Fibroblast of upper back skin (primary cell): ENCODE data around the gene PAN2.
A peak's percentile ranks its signal among the peaks of the same experiment; 100 is the strongest.
"Not testable (repeated sequence)": the region's sequence is repeated elsewhere in the genome, so short reads cannot be mapped to it uniquely, and the experiment has no call there.

Experiments used
- DNase-seq: peaks from one replicate; pipeline ENCODE4 v3.0.0-alpha.2; 2013

Gene PAN2

GRCh38 chr12:56333679-56334489, at the start of gene PAN2:
PAN2 (minus strand) TSS chr12:56334000; CDS start chr12:56333094, 906 bp downstream.
- peak; percentile 99 for DNase-seq

DNA sequence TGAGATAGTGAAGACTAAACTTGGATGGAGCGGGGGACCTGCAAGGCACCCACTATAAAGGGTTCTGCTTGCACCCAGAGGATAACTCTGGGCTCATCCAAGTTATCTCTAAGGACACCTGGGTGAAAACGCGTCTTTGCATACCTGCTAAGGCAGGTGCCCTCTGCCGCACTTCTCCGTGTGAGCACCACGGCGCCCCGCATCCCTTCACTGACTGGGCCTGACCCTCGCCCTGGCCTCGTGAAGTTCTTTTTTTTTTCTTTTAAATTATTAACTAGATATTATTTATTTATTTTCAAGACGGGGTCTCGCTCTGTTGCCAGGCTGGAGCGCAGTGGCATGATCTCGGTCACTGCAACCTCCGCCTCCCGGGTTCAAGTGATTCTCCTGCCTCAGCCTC, 48.8 kb upstream of the PAN2 start:
- DNase-seq, result no peak

GRCh38 chr12:56377989-56378316, 44.2 kb upstream of the PAN2 start:
- no peak for DNase-seq

GRCh38 chr12:56377310-56377988, 43.6 kb upstream of the PAN2 start:
- DNase-seq, result peak; percentile 19

GRCh38 chr12:56375598-56376434, 42.0 kb upstream of the PAN2 start:
- no peak for DNase-seq

- no peak for DNase-seq
Measured at GRCh38 chr12:56374726-56375597, 41.2 kb upstream of the PAN2 start.

DNA sequence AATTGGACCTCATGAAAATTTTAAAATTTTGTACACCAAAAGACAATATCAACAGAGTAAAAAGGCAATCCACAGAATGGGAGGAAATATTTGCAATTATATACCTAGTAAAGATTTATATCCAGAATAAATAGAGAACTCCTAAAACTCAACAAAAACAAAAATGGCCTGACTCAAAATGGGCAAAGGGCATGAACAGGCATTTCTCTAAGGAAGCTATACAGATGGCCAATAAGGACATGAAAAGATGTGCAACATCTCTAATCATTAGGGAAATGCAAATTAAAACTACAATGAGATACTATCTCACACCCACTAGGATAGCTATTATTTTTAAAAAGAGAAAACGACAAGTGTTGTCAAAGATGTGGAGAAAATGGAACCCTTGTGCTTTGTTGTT, 39.7 kb upstream of the PAN2 start:
- no peak for DNase-seq

DNA sequence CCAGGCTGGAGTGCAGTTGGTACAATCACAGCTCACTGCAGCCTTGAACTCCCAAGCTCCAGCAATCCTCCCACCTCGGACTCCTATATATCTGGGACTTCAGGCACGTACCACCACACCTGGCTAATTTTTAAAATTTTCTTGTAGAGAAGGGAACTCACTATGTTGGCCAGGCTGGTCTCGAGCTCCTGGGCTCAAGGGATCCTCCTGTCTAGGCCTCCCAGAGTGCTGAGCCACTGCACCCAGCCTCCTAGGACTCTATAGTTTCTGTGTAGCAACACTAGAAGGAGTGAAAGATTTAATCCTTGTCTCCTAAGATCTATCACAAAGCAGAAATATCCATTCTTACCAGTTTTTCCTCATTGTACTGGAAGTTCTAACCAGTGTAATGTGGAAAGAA, 33.1 kb upstream of the PAN2 start:
- no peak for DNase-seq

DNA sequence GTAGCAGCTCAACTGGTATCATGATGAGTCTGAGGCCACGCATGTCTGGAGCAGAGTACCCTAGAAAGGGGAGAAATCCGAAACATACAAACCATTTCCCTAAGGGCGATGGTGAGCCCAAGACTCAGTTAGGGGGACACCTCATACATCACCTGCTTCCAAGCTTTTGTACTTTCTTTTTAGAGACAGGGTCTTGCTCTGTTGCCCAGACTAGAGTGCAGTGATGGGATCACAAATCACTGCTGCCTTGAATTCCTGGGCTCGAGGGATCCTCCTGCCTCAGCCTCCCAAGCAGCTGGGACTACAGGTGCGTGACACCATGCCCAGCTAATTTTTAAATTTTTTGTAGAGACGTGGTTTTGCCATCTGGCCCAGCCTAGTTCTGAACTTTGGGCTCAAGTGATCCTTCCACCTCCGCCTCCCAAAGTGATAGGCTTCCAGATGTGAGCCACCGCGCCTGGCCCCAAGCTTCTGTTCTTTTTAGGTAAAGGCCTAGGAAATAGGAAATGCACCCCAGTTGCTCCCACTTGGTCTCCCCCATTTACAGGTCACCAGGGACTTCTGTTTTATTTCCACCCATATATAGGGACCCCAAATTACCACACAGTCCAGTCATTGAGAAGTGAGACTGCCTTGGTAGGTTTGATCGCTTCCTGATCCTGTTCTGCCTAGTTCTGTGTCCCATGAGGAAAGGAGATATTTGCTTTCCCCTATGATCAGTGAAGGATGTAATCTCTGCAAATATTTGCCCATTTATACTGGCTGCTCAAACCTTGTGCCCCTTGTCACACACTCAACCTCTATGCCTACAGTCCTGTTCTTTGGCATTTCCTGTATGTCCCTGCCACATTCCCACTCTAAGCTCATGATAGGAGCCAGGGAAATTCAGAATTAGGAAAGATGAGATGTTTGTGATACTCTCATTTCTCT, 28.6 kb upstream of the PAN2 start, which contains the start of gene APOF:
Gene APOF (minus strand): TSS at position 728 of the 930 bp plus-strand sequence. CDS start 112 bp downstream, at position 616.
- no peak for DNase-seq

- DNase-seq, result no peak
Measured at GRCh38 chr12:56361487-56362129, 27.8 kb upstream of the PAN2 start.

DNA sequence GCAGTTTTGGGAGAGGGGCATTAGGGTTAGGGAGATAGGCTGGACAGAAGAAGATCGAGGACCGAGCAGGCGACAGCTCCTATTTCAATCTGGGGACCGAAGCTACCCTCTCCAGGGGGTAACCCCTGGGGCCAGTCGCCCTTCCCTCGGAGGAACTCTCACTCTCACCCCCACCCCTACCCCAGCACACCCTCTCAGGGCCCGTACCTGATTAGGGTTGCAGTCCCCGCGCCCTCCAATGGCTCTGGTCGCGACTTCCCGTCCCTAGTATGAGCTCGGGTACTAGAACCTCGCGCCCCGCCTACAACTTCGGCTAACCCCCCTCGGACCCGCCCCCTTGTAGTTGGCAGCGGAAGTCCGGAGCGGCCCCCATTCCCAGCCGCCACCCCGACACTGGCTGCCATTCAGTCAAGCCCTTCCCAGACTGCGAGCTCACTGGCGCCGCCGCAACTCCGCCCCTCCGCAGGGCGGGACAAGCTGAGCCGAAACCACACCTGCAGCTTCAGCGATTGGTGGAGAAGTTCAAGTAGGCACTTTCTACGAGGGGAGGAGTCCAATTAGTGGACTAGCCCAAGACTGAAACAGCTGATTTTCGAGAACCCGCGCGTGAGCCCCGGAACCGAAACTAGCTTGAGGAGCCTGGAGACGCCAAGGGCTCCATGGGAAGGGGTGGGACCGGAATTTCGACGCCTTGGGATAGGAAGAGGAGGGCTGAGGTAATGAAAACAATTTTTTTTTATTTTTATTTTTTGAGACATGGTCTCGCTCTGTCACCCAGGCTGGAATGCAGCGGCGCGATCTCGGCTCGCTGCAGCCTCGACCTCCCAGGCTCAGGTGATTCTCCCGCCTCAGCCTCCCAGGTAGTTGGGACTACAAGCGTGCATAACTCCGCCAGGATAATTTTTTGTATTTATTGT, 26.3 kb upstream of the PAN2 start, which contains the start of gene STAT2:
Gene STAT2 (minus strand): TSS at position 257 of the 917 bp plus-strand sequence. CDS start 3,536 bp downstream, outside the sequence.
- DNase-seq, result peak; percentile 100

DNA sequence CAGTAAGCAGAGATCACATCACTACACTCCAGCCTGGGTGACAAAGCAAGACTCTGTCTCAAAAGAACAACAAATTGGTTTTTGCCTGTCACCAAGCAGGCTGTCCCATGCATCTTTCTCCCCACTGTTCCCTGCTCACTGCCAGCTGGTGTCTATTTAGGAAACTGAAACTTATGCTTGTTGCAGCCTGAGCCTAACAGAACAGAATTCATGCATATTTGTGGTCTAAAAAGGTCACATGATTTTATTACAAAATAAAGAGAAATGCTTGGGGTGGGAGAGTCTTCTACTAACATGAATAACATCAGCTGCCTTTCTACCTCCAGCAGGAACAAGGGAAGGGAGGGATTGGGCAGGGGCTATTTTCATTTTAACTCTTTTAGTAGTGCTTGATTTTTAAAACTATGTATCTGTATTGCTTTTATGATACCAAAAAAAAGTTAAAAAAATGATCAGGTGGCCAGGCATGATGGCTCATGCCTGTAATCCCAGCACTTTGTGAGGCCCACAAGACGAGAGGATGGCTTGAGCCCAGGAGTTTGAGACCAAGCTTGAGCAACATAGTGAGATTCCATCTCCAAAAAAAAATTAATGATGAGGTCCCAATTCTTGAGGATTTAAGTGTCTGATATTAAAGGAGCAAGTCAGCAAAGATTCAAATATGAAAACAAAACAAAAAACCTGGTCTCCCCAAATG, 25.2 kb upstream of the PAN2 start:
- DNase-seq, result peak; percentile 85

DNA sequence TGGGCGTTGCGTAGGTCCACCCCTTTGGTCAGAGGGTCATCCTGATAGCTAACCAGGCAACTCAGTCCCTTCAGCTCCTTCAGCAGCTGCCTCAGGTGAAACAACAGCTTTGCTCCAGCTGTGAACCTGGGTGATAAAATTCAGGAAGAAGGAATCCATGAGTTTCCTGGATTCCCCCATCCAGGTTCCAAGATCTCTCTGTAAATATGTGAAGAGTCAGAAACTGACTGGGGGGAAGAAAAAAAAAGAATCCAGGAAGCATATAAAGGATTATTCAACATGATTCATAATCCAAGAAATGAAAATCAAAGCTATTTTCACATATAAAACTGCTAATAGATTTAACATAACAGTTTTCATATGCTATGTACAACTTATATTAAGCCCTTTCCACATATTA, 17.5 kb upstream of the PAN2 start:
- no peak for DNase-seq

- no peak for DNase-seq
Measured at GRCh38 chr12:56350662-56351061, 16.9 kb upstream of the PAN2 start.

DNA sequence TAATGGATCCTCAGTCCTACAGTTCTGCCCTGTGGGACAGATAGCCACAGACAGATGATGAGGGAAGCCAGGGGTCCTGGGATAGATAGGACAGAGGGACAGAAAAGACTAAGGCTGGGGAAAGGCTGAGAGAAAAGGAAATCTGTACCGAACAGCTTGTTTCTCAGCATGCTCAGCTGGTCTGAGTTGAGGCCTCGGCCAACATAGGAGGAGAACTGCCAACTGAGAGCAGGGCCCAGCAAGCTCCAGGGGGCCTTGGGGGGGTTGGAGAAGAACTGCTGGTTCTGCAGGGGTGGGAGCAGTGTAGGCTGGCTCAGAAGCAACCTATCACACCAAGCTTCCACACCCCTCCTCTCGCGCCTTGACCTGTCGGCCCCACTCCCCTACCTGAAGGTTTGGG, 15.0 kb upstream of the PAN2 start:
- no peak for DNase-seq

DNA sequence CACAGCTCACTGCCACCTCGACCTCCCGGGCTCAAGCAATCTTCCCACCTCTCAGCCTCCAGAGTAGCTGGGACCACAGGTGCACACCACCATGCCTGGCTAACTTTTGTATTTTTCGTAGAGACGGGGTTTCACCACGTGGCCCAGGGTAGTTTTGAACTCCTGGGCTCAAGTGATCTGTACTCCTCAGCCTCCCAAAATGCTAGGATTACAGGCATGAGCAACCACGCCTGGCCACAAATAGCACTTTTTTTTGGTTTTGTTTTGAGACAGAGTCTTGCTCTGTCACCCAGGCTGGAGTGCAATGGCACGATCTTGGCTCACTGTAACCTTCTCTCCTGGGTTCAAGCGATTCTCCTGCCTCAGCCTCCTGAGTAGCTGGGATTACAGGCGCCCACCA, 13.5 kb upstream of the PAN2 start:
- DNase-seq, result not testable (repeated sequence)

- no peak for DNase-seq
Measured at GRCh38 chr12:56346675-56347074, 12.9 kb upstream of the PAN2 start.

GRCh38 chr12:56342290-56342689, 8.5 kb upstream of the PAN2 start:
- DNase-seq, result not testable (repeated sequence)

DNA sequence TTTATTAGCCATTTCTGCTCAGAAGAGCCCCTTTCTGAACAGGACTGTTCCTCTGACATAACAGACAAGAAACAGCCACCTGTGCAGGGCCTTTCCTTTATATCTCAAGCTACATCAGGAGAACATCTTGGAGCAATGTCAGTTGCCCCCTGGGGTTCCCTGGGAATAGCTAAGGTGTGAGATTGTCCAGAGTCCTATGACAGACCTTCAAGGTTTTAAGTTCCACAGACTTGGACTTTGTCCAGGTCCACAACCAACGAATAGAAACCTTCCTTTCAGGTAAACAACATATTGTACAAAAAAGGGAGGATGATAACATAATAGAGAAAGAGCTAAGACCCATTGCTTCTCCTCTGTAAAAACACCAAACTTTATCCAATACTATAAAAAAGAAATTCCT, 7.8 kb upstream of the PAN2 start:
- no peak for DNase-seq
